AML-193 (cell line): ENCODE data around the gene TBX2.

Experiments used
- DNase-seq, 2 experiments: peaks; one replicate each; lab custom pipeline; 2025; lab: John Stamatoyannopoulos, UW

TBX2 gene

DNA sequence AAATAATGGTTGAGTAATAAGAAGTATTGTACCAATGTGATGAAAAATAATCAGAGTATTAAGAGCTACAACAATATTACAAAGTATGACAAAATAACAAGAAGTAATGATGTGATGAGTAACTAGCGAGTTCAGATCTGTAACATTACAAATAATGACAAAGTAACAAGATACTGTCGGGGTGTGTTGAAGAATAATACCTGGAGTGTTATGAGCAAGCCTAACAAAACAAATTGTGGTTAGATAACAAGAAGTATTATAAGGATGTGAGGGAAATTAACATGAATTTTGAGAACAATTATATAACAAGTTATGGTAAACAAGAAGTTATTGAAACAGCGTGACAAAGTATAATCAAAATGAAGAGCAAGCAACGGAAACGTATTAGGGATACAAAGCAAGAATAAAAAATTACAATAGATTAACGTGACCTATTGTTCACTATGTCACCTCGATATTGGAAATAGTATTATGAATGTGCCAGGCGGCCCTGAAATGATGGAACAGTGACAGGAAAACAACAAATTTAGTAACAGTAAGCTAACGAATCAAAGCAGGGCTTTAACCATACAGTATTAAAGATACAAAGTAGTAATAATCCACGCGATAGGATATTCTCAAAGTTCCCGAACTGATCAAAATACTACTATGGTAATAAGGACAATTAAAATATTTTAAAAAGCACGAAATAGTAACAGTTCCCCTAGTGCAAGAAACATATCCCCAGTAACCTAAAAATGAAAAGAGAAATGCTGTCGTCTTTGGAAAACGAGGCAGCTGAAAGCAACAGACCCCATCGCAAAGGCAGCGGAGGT, 54.1 kb downstream of the TBX2 start:
- no peak for DNase-seq

DNA sequence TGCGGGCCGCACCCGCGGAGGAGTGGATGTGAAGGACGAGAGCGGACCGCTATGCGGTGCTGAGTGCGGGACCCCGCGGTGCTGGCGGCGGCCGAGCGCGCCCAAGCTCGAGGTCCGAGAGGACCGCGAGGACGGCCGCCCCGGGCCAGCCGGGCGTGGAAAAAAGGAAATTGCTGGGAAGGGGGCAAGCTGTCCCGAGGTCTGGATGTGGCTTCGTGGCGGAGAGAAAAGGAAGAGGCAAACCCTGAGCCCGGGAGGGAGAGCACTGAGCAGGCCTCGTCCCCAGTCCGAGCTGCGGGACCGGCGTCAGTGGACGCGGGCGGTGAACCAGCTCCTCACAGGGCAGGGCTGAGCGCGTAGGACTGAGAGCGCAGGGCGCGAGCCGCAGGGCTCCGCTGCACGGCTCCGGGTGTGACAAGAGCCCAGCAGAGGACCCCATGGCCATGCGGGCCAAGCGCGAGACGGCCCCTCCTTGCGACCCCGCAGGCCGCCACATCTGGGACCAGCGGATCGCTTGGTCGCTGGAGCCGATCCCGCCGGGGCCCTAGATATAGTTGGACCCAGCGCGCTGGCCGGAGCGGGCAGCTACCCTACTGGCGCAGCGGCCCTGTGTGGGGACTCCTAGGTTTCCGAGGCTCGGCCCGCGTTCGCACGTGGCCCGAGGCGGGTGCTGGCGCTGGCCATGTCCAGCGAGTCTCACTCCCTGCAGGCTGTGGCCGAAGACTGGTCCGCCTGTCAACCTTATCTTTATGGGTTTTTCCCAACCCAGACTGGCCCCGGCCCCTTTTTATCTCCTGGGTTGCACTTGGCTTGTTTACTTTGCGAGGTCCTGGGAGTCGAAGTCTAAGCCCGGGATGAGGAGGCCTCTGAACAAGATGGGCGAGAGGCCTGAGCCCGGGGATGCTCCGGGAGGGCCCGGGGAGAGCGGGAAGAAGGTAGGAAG, 55.0 kb downstream of the TBX2 start:
- DNase-seq = no peak

DNA sequence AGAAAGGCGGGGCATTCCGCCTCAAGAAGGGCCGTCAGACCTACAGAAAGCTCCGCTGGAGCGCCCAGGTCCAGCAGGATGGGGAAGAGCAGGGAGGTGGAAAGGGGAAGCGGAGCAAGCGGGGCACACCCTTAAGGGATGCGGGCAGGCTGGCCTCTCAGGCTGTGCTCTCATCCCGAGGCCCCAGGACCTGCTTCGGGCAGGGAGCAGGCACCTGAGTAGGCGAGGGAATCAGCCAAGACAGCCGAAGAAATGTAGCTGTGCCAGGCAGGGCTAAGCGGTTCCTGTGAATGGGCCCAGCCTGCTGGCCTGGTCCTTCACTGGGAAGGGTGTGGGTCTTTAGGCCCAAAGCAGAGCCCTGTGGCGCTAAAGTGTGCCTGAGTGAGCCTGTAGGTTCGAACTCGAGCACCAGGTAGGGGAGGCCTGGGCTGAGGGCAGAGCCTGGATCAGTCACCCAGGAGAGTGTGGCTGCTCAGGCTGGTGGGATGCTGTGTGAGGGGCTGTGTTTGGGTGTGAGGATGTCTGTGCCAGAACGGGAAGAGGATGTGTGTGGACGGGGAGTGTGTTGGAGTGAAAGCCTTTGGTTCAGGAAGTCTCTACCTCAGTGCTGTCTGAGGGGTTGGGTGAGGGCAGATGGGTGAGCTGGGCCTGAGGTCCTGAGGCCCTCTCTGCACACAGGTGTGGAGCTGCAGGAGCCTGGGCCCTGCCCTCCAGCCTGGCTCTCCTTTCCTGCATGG, 55.8 kb downstream of the TBX2 start:
- DNase-seq = no peak

DNA sequence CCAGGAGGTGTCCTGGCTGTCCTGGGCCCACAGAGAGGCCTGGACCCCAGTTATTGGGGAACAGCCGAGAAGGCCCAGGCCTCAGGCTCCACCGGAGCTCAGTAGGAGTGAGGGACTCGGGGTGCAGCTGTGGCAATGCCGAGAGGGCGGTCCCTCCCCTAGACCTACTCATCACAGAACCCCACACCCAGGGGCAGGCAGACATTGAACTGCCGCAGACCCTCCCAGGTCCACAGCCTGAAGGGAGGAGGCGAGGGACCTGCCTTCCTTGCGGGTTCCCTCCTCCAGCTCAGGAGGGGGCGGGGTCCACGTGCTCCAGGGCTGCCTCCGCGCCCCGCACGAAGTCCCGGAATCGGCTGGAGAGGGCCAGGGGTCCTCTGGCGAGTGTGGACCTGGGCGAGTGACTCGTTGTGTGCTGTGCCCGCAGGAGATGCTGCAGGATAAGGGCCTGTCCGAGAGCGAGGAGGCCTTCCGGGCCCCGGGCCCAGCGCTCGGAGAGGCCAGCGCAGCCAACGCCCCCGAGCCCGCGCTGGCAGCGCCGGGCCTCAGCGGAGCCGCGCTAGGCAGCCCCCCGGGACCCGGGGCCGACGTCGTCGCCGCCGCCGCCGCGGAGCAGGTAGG, 56.5 kb downstream of the TBX2 start:
- no peak for DNase-seq

DNA sequence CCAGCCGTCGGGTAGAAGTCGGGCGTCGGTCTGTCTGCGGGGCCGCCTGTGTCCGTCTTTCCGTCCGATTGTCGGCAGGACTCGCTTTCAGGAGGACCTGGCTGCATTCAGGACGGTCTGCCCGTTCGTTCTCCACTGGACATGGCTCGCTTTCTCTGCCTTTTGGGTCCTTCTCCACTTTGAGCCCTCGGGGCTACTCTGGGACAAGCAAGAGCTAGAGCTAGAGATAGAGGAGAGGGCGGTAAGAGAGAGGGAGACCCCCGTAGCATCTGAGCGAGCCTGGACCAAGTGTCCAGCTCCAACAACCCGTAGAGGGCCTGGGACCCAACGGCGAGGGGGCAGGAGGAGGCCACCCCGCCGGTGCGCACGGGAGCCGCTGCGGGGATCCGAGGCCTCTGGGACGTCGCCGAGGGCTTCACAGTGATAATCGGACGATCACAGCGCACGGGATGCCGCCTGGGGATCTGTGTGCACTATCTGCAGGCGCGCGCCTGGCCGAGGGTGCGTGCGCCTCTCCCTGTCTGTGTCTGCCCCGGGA, 57.1 kb downstream of the TBX2 start:
- DNase-seq = no peak

DNA sequence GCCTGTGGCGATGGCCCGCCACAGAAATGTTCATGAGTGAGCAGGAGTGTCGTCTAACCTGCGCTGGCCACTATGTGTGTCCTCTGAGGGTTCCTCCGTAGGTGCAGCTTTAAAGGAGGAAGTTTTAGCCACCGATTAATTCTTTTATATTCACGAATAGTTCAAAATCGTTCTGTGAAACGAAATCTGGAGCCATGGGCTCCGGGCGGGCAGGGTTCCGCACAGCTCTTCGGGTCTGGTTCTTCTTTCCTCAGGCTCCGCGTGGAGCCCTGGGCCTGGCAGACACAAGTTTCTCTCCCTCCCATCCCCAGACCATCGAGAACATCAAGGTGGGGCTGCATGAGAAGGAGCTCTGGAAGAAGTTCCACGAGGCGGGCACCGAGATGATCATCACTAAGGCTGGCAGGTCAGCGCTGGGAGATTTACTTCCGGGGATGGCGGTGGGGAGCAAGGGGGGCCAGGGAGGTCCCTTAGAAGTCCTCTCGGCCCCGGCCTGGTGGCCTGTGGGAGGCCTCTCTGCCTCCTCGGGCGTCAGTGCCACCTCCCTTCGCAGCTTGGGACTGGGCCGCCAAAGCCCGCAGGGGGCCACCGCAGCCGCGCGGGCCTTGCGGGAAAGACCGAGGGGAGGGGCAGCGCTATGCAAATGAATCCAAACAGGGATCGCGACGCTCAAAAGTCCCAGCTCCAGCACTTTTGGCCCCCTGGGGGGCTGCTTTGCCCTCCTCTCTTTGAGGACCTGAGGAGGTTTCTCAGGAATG, 57.8 kb downstream of the TBX2 start:
- DNase-seq = no peak

DNA sequence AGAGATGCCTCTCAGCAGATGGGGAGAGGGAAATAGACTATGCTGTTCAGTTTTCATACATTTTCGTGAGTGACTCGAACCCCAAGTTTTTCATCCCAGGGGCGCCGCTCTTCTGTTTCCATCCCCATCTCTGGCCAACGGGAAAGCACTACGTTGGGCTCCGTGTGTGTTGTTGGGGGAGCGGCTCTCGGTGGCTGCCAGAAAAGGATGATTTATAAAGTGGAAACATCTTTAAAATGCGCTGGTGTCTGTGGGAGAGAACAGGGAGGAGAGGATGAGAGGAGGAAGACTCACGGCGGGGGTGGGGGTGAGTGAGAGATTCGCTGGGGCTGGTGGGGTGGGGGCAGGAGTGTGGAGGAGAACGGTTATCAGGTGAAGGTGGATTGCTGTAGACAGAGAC, 58.4 kb downstream of the TBX2 start:
- DNase-seq = no peak

DNA sequence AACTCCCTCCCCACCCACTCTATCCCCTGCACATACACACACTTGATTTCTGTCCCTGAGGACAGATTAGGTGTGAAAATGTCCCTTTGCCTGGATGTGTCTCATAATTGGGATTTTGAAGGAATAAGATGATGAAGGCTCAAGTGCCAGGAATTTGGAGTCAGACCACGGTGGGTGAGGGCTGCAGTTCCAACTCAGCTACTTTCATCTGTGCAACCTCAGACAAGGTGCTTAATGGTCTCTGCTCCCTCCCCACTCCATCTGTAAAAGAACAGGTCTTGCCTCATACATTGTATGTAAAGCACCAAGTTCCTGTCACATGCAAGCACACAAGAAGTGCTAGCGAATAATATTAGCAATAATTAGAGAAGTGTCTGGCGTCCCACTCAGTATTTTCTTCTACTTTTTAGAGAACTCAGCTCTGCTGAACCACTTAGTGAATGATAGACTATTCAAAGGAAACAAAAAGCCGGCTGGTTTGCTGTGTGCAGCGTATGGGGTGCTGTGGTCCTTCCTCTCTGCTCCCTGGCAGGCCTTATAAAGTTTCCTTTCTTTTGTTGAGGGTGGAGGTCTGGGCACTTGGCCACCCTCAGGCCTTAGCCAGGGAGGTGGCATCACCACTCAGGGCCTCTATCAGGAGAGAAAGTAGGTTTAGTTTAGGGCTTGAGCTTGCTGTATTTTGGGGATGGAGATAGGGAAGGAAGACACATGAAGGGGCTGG, 58.9 kb downstream of the TBX2 start:
- DNase-seq = no peak
